Activated CD8-positive, alpha-beta T cell treated with anti-CD3 and anti-CD28 coated beads, Interleukin-2, amount 10 ng/mL, durations not matched to agents 7 days and 5 days (primary cell): ENCODE measurements around the gene EP400. TPM values are rescaled to one million over a fixed set of nuclear protein-coding genes. Genes with fewer than 3 reads are reported as not detected.

Source experiments
- ATAC-seq: fragments of 150-1000 bp; cut with Tn5 transposase; one replicate; pipeline ENCODE4 v1.10.0; 2021; ENCODE audit warnings: moderate library complexity
- CTCF ChIA-PET: fragments of 350-600 bp; sonication (Branson Sonifier 250); formaldehyde crosslinking; loops from one replicate; lab custom pipeline; 2021; ENCODE audit warnings: antibody characterized with exemption; lab: Charles Lee
- POLR2A ChIA-PET: fragments of 350-600 bp; sonication (Branson Sonifier 250); formaldehyde crosslinking; loops from one replicate; lab custom pipeline; 2021; ENCODE audit warnings: antibody characterized with exemption; lab: Charles Lee
- DNase-seq: peaks from one replicate; pipeline ENCODE4 v3.0.0-alpha.2; 2020
- H3K27ac Mint-ChIP-seq: one replicate; pipeline ENCODE4 v1.8.0; 2021; ENCODE audit warnings: mild to moderate bottlenecking, mixed read lengths
- H3K27me3 Mint-ChIP-seq: one replicate; pipeline ENCODE4 v1.8.0; 2021; ENCODE audit warnings: low read depth, mixed read lengths
- H3K36me3 Mint-ChIP-seq: one replicate; pipeline ENCODE4 v1.8.0; 2021; ENCODE audit warnings: low read depth, mixed read lengths
- H3K4me1 Mint-ChIP-seq: one replicate; pipeline ENCODE4 v1.8.0; 2021; ENCODE audit warnings: low read depth, mixed read lengths
- H3K4me3 Mint-ChIP-seq: one replicate; pipeline ENCODE4 v1.8.0; 2021; ENCODE audit warnings: mild to moderate bottlenecking, mixed read lengths
- H3K9me3 Mint-ChIP-seq: one replicate; pipeline ENCODE4 v1.8.0; 2022; ENCODE audit warnings: mixed read lengths; ENCODE audit not compliant: insufficient read depth
- total RNA-seq, 2 experiments: library from RNA; stranded (reverse); gene quantifications; one replicate each; pipeline ENCODE4 v1.2.3, GENCODE V29; 2021

Gene EP400
- total RNA-seq, 2 experiments from 2014 or later = 58.0 to 58.8 TPM

DNA sequence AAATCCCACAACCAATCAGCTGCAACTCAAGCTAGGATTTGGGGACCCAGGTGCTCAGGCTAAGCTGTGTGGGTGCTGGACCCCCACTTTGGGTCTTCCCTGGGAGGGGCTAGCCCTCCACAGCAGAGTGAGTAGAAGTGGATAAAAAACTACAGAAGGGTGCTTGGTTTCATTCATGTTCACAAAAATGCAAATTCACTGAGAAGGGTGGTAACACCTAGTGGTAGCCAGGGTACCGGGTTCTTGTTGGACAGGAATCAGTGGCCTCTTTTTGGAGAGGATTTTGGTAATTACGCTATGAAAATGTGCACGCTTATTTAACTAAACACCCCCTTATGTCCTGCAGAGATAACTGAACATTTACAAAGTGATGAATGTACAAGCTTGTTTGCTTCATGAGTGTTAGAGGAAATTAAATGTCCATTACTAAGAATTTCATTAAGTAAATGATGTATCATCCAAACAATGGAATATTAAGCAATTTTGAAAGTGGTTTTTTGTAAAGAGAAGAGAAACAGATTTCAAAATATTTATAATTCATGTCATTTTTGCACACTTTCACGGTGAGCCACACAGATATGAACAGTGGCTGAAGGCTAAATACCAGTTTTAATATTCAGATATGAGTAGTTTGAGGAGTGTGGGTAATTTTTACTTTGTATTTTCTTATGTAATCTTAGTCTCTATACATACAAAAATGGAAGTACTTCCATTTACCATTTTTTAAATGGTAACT lies 116.0 kb downstream of the EP400 start:
- H3K9me3 Mint-ChIP-seq = no peaks in the 10 kb centered on the region
- no peaks in the 10 kb centered on the region for H3K27me3 Mint-ChIP-seq
- H3K36me3 Mint-ChIP-seq = peaks cover 73% of the 10 kb centered on the region
- ChIA-PET POLR2A (no interaction called here), CTCF (no interaction called here)
- peak overlapping the region; percentile 53 for H3K4me3 Mint-ChIP-seq
- H3K27ac Mint-ChIP-seq = peak overlapping the region; percentile 87
- H3K4me1 Mint-ChIP-seq = peaks cover 54% of the 10 kb centered on the region
- ATAC-seq (no peak), DNase-seq (no peak)

DNA sequence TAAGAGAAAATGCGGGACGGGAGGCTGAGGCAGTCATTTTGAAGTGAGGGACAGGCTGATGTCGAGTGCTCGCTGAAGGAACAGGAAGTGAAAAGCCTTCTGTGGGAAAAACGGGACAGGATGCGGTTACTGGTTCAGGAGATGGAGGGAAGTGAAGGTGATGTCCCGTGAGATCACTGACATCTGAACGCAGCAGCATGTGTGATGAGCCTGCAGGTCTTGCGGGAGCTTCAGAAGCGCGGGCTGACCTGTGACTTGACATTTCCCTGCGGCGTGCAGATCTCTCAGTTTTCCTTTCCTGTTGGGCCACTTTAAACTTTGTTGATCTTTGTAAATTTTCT lies 116.6 kb downstream of the EP400 start:
- peak overlapping the region; percentile 53 for H3K4me3 Mint-ChIP-seq
- peak overlapping the region; percentile 87 for H3K27ac Mint-ChIP-seq
- DNase-seq (peak; percentile 69), ATAC-seq (peak; percentile 65)
- peaks cover 54% of the 10 kb centered on the region for H3K4me1 Mint-ChIP-seq
- ChIA-PET POLR2A (no interaction called here), CTCF (interaction anchor here (1.4 kb wide), 1 partner anchor 9 kb away, joined by 3 read pairs; no protein-coding TSS in a partner anchor)
- peaks cover 68% of the 10 kb centered on the region for H3K36me3 Mint-ChIP-seq
- no peaks in the 10 kb centered on the region for H3K27me3 Mint-ChIP-seq
- no peaks in the 10 kb centered on the region for H3K9me3 Mint-ChIP-seq

DNA sequence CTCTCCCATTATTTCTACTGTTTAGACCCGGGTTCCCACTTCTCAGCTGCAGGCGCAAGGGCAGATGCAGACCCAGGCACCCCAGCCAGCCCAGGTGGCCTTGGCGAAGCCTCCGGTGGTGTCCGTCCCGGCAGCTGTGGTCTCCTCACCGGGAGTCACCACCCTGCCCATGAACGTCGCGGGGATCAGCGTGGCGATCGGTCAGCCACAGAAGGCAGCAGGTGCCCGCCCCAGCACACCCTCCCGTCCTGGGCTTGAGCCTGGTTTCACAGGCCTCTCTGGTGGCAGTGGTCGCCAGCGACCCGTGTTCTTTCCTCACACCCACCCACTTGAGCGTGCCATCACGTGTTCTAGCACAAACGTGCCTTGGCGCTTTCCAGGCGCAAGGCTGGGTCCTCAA lies 117.0 kb downstream of the EP400 start:
- DNase-seq (no peak), ATAC-seq (no peak)
- Mint-ChIP-seq H3K4me1 (peaks cover 54% of the 10 kb centered on the region), H3K27ac (peak overlapping the region; percentile 87), H3K4me3 (peak overlapping the region; percentile 53), H3K9me3 (no peaks in the 10 kb centered on the region), H3K27me3 (no peaks in the 10 kb centered on the region), H3K36me3 (peaks cover 72% of the 10 kb centered on the region)
- ChIA-PET CTCF (interaction anchor here (1.4 kb wide), 1 partner anchor 9 kb away, joined by 3 read pairs; no protein-coding TSS in a partner anchor), POLR2A (interaction anchor here (1.1 kb wide), 1 partner anchor 18 kb away, joined by 5 read pairs; no protein-coding TSS in a partner anchor)

DNA sequence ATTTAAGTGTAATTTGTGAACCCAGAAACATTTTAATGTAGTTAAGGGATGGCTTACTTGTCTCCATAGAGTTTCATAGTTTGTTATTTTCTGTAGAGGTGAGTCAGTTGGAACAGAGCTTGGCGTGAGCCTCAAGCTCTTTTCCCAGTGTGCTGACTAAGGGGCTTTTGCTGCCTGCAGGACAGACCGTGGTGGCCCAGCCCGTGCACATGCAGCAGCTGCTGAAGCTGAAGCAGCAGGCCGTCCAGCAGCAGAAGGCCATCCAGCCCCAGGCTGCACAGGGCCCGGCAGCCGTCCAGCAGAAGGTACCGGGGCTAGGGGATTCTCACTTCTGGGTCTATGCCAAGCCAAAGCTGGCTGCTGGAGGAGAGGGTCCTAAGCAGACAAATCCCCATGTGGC lies 117.4 kb downstream of the EP400 start:
- no peak overlapping the region for H3K4me3 Mint-ChIP-seq
- H3K4me1 Mint-ChIP-seq = peaks cover 54% of the 10 kb centered on the region
- no peaks in the 10 kb centered on the region for H3K9me3 Mint-ChIP-seq
- ATAC-seq = no peak
- no peak for DNase-seq
- no peaks in the 10 kb centered on the region for H3K27me3 Mint-ChIP-seq
- peaks cover 73% of the 10 kb centered on the region for H3K36me3 Mint-ChIP-seq
- ChIA-PET POLR2A (interaction anchor here (1.1 kb wide), 1 partner anchor 18 kb away, joined by 5 read pairs; no protein-coding TSS in a partner anchor), CTCF (interaction anchor here (1.4 kb wide), 1 partner anchor 10 kb away, joined by 3 read pairs; no protein-coding TSS in a partner anchor)
- peak overlapping the region; percentile 87 for H3K27ac Mint-ChIP-seq

DNA sequence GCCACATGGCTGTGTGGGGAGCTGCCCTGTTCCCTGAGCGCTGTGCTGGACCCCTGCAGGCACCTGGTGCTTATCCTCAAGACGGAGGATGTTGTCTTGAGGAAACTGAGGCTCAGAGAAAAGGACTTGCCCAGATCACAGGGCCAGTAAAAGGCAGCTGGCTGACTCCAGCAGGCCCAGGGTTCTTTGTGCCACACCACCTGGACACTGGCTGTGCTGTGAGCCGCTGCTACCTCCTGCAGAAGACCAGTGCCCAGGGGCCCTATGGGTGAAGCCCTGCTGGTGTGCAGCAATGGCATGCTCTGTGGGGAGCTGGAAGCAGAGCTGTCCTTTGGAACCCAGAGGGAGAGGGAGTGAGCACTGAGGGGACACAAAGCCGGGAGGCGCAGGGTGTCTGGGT lies 118.5 kb downstream of the EP400 start:
- ATAC-seq (no peak), DNase-seq (no peak)
- CTCF ChIA-PET = no interaction called here
- Mint-ChIP-seq H3K27ac (no peak overlapping the region), H3K36me3 (peaks cover 68% of the 10 kb centered on the region), H3K4me3 (no peak overlapping the region), H3K27me3 (no peaks in the 10 kb centered on the region), H3K4me1 (peaks cover 45% of the 10 kb centered on the region), H3K9me3 (no peaks in the 10 kb centered on the region)
- POLR2A ChIA-PET = no interaction called here

DNA sequence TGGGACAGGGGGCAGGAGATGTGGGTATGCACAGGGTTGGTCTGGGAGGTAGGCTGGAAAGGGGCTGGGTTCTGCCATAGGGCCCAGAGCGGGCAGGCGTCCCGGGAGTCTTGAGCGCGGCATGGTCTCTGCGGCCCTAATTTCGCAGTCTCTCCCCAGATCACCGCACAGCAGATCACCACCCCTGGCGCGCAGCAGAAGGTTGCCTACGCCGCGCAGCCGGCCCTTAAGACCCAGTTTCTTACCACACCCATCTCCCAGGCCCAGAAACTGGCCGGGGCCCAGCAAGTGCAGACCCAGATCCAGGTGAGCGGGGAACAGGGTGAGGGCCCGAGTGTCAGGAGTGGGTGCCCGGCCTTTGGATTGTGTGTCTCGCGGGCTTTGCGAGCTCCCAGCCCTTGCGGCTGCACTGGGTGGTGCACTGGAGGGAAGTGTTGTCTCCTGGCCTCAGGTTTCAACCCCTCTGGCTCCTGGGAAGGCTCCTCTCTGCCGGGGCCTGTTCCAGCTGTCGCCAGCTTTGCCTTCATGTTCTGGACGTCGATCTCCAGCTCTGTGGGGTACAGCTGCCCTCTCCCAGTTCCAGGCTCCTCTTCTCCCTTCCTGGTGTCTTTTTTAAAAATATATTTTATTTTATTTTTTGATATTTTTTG lies 119.7 kb downstream of the EP400 start:
- DNase-seq (no peak), ATAC-seq (no peak)
- Mint-ChIP-seq H3K4me3 (no peak overlapping the region), H3K36me3 (peaks cover 61% of the 10 kb centered on the region), H3K27ac (no peak overlapping the region), H3K9me3 (no peaks in the 10 kb centered on the region), H3K27me3 (no peaks in the 10 kb centered on the region), H3K4me1 (peaks cover 33% of the 10 kb centered on the region)
- CTCF ChIA-PET = no interaction called here
- POLR2A ChIA-PET = no interaction called here

DNA sequence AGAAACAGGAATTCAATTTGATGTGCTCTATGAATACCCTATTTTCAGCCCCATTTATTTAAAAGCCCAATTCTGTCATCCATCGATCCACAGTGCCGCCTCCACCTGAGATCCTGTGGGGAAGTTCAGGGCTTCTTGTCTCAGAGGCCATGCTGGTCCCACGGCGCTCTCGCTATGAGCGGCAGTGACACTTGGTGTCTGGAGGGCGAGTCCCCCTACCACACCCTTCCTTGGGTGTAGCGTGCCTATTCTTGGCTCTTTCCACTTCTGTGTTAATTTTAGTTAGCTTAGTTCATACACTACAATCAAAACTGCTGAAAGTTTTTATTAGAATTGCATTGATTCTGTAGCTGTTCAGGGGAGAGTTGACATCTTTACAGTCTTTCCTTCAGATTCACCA lies 120.6 kb downstream of the EP400 start:
- no peak overlapping the region for H3K4me3 Mint-ChIP-seq
- H3K27me3 Mint-ChIP-seq = no peaks in the 10 kb centered on the region
- H3K4me1 Mint-ChIP-seq = peaks cover 24% of the 10 kb centered on the region
- peaks cover 58% of the 10 kb centered on the region for H3K36me3 Mint-ChIP-seq
- CTCF ChIA-PET = no interaction called here
- no peak overlapping the region for H3K27ac Mint-ChIP-seq
- H3K9me3 Mint-ChIP-seq = no peaks in the 10 kb centered on the region
- POLR2A ChIA-PET = no interaction called here
- DNase-seq (no peak), ATAC-seq (no peak)

DNA sequence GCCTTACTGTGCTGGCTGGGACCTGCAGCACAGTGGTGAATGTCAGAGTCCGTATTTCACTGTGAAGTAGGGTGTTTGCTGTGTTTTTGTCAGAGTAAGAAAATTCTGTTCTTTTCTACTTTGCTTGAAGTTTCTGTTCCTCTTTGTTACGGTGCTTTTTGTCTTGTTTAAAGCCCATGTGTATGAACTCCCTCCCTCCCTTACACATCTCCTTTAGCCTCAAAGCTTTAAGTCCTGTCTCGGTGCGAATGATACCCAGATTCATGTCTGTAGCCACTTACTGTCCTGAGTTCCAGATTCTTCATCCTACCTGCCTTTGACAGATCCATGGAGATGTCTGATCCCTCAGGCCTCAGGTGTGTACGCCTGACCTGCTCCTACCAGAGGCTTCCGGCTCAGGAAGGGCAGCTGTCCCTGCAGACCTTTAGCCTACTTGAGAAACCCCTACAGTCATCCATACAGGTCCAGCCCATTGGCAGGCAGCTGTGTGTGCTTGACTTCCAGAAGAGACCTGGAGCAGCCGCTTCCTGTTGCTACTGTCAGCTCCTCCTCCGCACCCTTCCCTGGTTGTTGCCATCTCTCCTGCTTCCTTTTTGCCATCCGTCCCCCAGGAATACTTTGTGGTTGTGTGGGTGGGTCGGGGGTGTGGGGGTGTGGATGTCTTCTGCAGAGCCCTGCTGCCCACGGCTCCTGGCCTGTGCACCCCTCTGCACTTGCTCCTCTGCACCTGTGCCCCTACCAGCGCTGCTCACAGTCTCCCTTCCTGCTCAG lies 121.5 kb downstream of the EP400 start:
- DNase-seq (no peak), ATAC-seq (no peak)
- Mint-ChIP-seq H3K4me3 (no peak overlapping the region), H3K9me3 (no peaks in the 10 kb centered on the region), H3K27me3 (no peaks in the 10 kb centered on the region), H3K4me1 (peaks cover 15% of the 10 kb centered on the region), H3K27ac (no peak overlapping the region), H3K36me3 (peaks cover 54% of the 10 kb centered on the region)
- ChIA-PET CTCF (no interaction called here), POLR2A (no interaction called here)

DNA sequence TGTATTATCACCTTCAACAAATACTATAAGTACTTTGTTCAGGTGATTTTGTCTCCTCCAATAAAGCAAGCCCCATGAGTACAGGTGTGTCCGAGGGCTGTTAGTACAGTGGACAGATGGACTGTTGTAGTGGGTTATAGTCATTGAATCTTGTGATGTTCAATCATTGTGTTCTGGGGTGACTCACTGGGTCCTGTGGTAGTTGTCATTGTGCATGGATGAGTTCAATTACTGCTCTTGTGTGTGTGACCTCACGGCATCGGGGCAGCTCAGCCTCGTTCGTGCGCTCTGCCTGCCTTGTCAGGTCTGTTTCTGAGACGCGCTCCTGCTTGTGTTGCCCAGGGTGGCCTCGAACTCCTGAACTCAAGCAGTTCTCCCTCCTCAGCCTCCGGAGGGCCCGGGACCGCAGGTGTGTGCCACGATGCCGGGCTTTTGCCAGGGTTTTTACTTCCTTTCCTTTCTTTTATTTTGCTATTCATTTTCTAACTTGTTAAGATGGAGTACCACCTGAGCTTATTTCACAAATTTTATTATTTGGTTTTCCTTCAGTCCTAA lies 122.2 kb downstream of the EP400 start:
- no peaks in the 10 kb centered on the region for H3K27me3 Mint-ChIP-seq
- no peak overlapping the region for H3K27ac Mint-ChIP-seq
- ChIA-PET CTCF (no interaction called here), POLR2A (no interaction called here)
- DNase-seq = no peak
- no peak for ATAC-seq
- H3K4me3 Mint-ChIP-seq = no peak overlapping the region
- peaks cover 8% of the 10 kb centered on the region for H3K4me1 Mint-ChIP-seq
- H3K9me3 Mint-ChIP-seq = no peaks in the 10 kb centered on the region
- H3K36me3 Mint-ChIP-seq = peaks cover 51% of the 10 kb centered on the region

DNA sequence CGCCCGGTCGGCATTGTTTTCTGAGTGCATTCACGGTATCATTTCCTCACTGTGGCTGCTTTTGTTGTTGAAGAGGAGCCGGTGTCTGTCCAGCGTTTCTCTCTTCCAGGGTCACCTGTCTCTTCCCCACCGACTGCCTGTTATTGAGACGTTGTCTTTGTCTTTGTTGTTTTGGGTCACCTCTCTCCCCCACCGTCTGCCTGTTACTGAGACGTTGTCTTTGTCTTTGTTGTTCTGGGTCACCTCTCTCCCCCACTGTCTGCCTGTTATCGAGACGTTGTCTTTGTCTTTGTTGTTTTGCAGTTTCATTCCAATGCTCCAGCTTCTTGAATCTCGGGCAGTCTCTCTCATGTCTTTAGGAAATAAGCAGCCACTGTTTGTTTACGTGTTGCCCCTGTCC lies 124.5 kb downstream of the EP400 start:
- ChIA-PET POLR2A (no interaction called here), CTCF (no interaction called here)
- H3K27me3 Mint-ChIP-seq = no peaks in the 10 kb centered on the region
- no peak overlapping the region for H3K27ac Mint-ChIP-seq
- ATAC-seq (no peak), DNase-seq (no peak)
- H3K36me3 Mint-ChIP-seq = peaks cover 51% of the 10 kb centered on the region
- no peaks in the 10 kb centered on the region for H3K9me3 Mint-ChIP-seq
- no peaks in the 10 kb centered on the region for H3K4me1 Mint-ChIP-seq
- H3K4me3 Mint-ChIP-seq = no peak overlapping the region

DNA sequence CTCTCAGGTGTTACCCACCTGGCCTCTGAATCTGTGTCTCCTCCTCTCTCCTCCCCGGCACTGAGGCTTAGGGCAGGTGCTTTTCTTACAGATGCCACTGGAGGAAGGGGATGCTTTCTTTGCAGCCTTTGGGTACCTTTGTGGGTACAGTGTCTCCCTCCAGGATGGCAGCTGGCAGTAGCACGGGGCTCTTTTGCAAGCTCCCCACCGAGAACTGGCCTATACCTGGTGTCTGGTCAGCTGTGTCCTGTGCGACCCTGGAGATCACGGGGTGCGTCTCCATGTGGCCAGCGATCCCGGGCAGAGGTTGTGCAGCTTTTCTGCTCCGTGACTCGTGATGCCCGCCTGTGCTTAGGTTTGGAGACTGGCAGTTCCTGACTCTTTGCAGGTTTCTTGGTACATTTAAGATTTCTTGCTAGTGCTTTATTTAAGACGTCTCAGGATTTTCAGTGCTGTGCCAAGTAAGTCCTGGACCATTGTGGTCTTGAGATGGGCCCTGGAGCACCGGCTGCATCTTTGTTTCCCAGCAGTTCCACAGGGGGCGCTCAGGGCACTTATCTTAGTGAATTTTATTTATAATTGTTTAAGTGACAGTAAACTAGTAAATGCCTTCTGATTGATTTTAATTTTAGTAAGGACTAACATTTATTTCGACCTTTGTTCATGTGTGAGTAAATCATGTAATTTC lies 125.4 kb downstream of the EP400 start:
- H3K27me3 Mint-ChIP-seq = no peaks in the 10 kb centered on the region
- no peak for DNase-seq
- H3K4me1 Mint-ChIP-seq = no peaks in the 10 kb centered on the region
- ChIA-PET CTCF (no interaction called here), POLR2A (no interaction called here)
- no peak for ATAC-seq
- H3K36me3 Mint-ChIP-seq = peaks cover 45% of the 10 kb centered on the region
- H3K9me3 Mint-ChIP-seq = no peaks in the 10 kb centered on the region
- H3K4me3 Mint-ChIP-seq = no peak overlapping the region
- no peak overlapping the region for H3K27ac Mint-ChIP-seq
